ENCODE measurements around the gene ATP2C2.
A peak's percentile ranks its signal among the peaks of the same experiment; 100 is the strongest.

ATP2C2 gene

GRCh38 chr16:84476401-84476800, 108.1 kb downstream of the ATP2C2 start:
- TF ChIP-seq Cebpa-rat (IDR thresholded peaks at IDR 0.05): no peak
- H3K27me3 ChIP-seq: no peaks in the 10 kb centered on the region

GRCh38 chr16:84477661-84478060, 109.3 kb downstream of the ATP2C2 start:
- no peak for TF ChIP-seq Cebpa-rat (IDR thresholded peaks at IDR 0.05)
- no peak overlapping the region for H3K4me3 ChIP-seq
- H4K20me1 ChIP-seq: no peaks in the 10 kb centered on the region
- H3K27ac ChIP-seq: no peak overlapping the region
- H3K27me3 ChIP-seq: no peaks in the 10 kb centered on the region
- H3K4me1 ChIP-seq: peaks cover 11% of the 10 kb centered on the region
- H3K9me3 ChIP-seq: 0 out of 2 replicates have a peak, but pooled peaks cover 3% of the 10 kb centered on the region
- no peak overlapping the region for H3K9ac ChIP-seq
- no peak overlapping the region for H3K4me2 ChIP-seq
- peaks cover 29% of the 10 kb centered on the region; the same call in 1 of the 2 replicates for H3K36me3 ChIP-seq

More at GRCh38 chr16:84476401-84476800, 108.1 kb downstream of the ATP2C2 start:
- H3K36me3 ChIP-seq: peaks cover 34% of the 10 kb centered on the region
- no peak overlapping the region for H3K9ac ChIP-seq
- H3K4me1 ChIP-seq: no peaks in the 10 kb centered on the region
- H3K4me3 ChIP-seq: no peak overlapping the region
- no peaks in the 10 kb centered on the region for H4K20me1 ChIP-seq
- H3K9me3 ChIP-seq: peaks cover 14% of the 10 kb centered on the region
- H3K4me2 ChIP-seq: no peak overlapping the region
- H3K27ac ChIP-seq: no peak overlapping the region

GRCh38 chr16:84478172-84478947, 110.0 kb downstream of the ATP2C2 start:
- Histone ChIP-seq H3K9me3 (no peaks in the 10 kb centered on the region), H3K27ac (no peak overlapping the region), H3K36me3 (peaks cover 30% of the 10 kb centered on the region; the same call in 1 of the 2 replicates), H3K27me3 (no peaks in the 10 kb centered on the region), H3K4me2 (no peak overlapping the region), H4K20me1 (no peaks in the 10 kb centered on the region), H3K4me1 (peaks cover 18% of the 10 kb centered on the region), H3K9ac (no peak overlapping the region), H3K4me3 (no peak overlapping the region)
- TF ChIP-seq Cebpa-rat (IDR thresholded peaks at IDR 0.05): no peak

GRCh38 chr16:84479716-84480450, 111.5 kb downstream of the ATP2C2 start:
- no peaks in the 10 kb centered on the region for H3K9me3 ChIP-seq

GRCh38 chr16:84481051-84481735, 112.9 kb downstream of the ATP2C2 start:
- no peak for TF ChIP-seq Cebpa-rat (IDR thresholded peaks at IDR 0.05)
- no peak overlapping the region for H3K9ac ChIP-seq
- peaks cover 23% of the 10 kb centered on the region for H3K4me1 ChIP-seq
- no peak overlapping the region for H3K4me3 ChIP-seq
- H3K36me3 ChIP-seq: peaks cover 43% of the 10 kb centered on the region
- H3K9me3 ChIP-seq: no peaks in the 10 kb centered on the region
- H3K27ac ChIP-seq: no peak overlapping the region
- no peak overlapping the region for H3K4me2 ChIP-seq
- H3K27me3 ChIP-seq: no peaks in the 10 kb centered on the region
- no peaks in the 10 kb centered on the region for H4K20me1 ChIP-seq

More at GRCh38 chr16:84479716-84480450, 111.5 kb downstream of the ATP2C2 start:
- H4K20me1 ChIP-seq: no peaks in the 10 kb centered on the region
- no peak overlapping the region for H3K9ac ChIP-seq
- H3K4me3 ChIP-seq: no peak overlapping the region
- peaks cover 23% of the 10 kb centered on the region for H3K4me1 ChIP-seq
- peaks cover 32% of the 10 kb centered on the region; the same call in 1 of the 2 replicates for H3K36me3 ChIP-seq
- H3K27ac ChIP-seq: no peak overlapping the region
- H3K4me2 ChIP-seq: no peak overlapping the region
- TF ChIP-seq Cebpa-rat (IDR thresholded peaks at IDR 0.05): no peak
- no peaks in the 10 kb centered on the region for H3K27me3 ChIP-seq

- peak overlapping the region; percentile 3; the same call in 1 of the 2 replicates for H3K9ac ChIP-seq
- no peaks in the 10 kb centered on the region for H4K20me1 ChIP-seq
- no peak overlapping the region for H3K4me3 ChIP-seq
- peaks cover 53% of the 10 kb centered on the region for H3K36me3 ChIP-seq
- H3K27me3 ChIP-seq: no peaks in the 10 kb centered on the region
- peak overlapping the region; percentile 73 for H3K4me2 ChIP-seq
- no peaks in the 10 kb centered on the region for H3K9me3 ChIP-seq
- H3K4me1 ChIP-seq: peaks cover 23% of the 10 kb centered on the region
- TF ChIP-seq Cebpa-rat (IDR thresholded peaks at IDR 0.05): no peak
- peak overlapping the region; percentile 44 for H3K27ac ChIP-seq
Measured at GRCh38 chr16:84482001-84482891, 113.9 kb downstream of the ATP2C2 start.

DNA sequence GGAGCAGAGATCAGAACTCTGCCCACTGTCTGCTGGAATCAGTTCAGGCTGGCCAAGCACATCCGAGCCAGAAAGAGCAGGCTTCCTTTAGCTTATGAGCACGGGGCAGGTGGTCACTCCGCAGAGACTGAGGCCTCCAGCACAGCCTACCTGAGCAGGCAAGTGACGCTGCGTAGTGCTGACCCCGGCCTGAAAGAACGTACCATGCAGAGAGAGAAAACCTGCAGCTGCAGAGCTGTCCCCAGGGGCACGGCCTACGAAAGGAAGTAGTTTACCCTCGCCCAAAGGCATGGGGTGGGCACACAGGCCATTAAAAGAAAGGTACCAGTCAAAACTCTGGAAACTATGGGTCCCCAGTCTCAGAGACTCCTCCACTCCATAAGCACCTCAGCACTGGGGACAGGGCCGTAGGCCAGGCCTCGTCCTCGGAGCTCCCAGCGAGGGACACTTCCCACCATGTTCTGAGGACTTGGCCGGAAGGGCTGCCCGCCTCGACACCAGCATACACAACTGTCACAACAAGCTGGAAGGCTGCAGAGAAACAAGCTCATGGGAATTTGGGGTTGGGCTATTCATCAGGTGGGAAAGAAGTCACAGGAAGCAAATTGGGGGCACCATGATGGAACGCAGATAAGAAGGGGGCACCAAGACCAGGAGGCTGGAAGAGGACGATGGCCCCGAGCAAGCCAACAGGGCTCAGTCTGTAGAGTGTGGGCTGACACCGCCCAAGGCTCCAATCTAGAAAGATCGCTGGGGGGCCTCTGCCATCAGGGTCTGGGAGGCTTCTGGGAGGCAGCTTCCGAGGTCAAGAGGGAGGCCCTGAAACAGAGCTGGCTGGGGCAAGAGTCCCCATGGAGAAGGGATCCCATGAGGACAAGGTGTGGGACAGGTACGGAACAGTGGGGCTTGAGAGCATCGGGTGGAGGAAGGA, 114.9 kb downstream of the ATP2C2 start:
- Histone ChIP-seq H3K9ac (peak overlapping the region; percentile 3; the same call in 1 of the 2 replicates), H4K20me1 (no peaks in the 10 kb centered on the region), H3K9me3 (no peaks in the 10 kb centered on the region), H3K36me3 (peaks cover 59% of the 10 kb centered on the region), H3K4me3 (no peak overlapping the region), H3K4me1 (peaks cover 23% of the 10 kb centered on the region), H3K27me3 (no peaks in the 10 kb centered on the region), H3K27ac (peak overlapping the region; percentile 44), H3K4me2 (peak overlapping the region; percentile 73)
- TF ChIP-seq Cebpa-rat (IDR thresholded peaks at IDR 0.05): no peak

DNA sequence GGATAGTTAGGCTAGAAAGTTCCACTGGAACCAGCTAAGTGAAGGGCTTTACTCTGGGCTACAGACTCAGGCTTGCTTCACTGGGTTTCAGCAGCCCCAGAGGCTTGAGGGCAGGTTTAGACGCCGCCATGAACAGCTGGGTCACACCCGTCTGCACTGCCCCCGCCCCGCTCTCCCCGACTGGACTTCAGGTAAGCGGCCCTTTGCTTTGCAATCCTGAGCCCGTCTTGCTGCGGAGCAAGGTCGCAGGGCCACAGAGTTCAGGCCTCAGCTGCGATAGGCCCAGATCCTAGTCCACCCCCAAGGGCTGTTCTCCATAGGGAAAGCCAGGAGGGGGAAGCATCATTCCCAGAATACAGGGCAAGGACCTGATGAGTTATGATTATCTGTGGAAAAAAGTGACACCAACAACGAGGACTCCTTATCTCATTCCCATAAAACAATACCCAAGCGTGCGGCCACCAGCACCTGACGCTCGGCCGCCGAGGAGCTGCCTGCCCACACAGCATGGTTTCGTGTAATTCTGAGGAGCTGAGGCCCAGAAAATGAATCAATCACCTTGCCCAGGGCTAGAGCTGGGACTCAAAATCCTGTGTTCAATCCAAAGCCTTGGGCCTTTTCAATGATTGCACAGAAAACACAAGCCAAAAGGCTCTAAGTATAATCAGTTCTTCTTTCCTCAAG, 115.7 kb downstream of the ATP2C2 start:
- H3K9ac ChIP-seq: no peak overlapping the region
- no peak overlapping the region for H3K27ac ChIP-seq
- H4K20me1 ChIP-seq: no peaks in the 10 kb centered on the region
- H3K4me2 ChIP-seq: 0 out of 2 replicates have a peak overlapping the region, but pooled peaks have one; percentile 73
- H3K4me3 ChIP-seq: no peak overlapping the region
- no peaks in the 10 kb centered on the region for H3K27me3 ChIP-seq
- TF ChIP-seq Cebpa-rat (IDR thresholded peaks at IDR 0.05): no peak
- peaks cover 59% of the 10 kb centered on the region for H3K36me3 ChIP-seq
- H3K9me3 ChIP-seq: no peaks in the 10 kb centered on the region
- peaks cover 25% of the 10 kb centered on the region for H3K4me1 ChIP-seq

All from BLaER1 (cell line).